T47D (cell line): ENCODE data around the gene ASAP2.
A peak's percentile ranks its signal among the peaks of the same experiment; 100 is the strongest.

ENCODE experiments used
- DNase-seq, 2 experiments: peaks; one replicate each; pipeline versions ENCODE4 v3.0.0 to v3.0.0-alpha.2; 2011 to 2012; ENCODE audit warnings: low read depth in 1 of 2, low spot score in 1 of 2
- JUND ChIP-seq: IDR thresholded peaks from 2 replicates; pipeline ENCODE4 v1.6.1; 2012; ENCODE audit warnings: low read depth
- in situ Hi-C: cut with HindIII; loops from 2 replicates; pipeline ENCODE4 v1.10.0; 2016; ENCODE audit warnings: low sequenced_read_pairs, low pct_unique_long_range_greater_than_20kb

Gene ASAP2

DNA sequence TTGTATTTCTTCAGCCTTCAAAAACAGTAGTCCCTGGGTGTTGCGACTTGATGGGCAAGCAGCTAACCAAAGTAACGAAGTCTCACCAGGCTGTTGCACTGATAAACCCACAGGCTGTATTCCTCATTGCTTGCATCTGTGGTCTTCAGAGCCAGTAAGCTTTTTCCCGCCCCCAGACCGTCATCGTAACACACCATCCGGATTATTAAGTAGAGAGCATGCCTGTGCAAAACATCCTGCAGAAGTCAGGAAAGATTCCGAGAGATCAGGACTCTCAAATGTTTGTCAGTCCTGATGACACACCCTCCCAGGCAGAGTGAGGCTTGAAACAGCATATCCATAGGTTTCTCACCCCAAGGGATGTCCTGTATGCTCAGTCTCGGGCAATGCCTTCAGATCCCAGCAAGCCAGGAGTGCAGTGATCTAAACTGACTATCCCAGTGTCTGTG lies 200.8 kb downstream of the ASAP2 start:
- DNase-seq: no peak
- in situ Hi-C loops: no loop called here
- no peak for TF ChIP-seq JUND

DNA sequence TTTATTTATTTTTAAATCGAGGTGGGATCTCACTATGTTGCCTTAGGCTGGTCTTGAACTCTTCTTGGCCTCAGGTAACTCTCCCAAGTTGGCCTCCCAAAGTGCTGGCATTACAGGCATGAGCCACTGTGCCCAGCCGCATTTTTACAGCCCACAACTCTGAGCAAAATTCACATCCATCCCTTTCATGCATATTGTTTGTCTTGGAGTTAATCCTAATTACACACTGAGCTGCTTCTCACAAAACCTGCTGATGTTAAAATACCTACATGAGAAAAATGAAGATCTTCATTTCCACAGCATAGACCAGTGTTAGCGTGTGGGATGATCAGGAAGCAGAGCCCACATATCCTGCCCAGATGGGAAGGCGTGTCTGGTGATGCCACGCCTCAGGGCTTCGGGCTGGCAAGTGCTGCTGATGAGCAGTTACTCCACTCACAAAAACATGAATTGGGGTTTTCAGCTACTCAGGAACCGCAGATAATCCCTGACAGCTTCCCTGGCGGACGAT lies 202.1 kb downstream of the ASAP2 start:
- in situ Hi-C loops: no loop called here
- TF ChIP-seq JUND: no peak
- DNase-seq: peak; percentile 19 to 78

DNA sequence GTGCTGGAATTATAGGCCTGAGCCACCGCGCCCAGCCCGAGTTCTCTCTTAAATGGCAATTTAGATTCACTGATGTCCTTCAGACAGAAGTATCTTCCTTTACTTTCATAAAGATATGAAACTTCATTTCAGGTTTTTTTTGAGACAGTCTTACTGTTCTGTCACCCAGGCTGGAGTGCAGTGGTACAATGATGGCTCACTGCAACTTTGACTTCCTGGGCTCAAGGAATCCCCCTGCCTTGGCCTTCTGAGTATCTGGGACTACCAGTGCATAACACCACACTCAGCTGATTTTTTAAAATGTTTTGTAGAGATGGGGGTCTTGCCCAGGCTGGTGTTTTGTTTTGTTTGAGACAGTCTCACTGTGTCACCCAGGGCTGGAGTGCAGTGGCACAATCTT lies 203.5 kb downstream of the ASAP2 start:
- no peak for DNase-seq
- in situ Hi-C loops: no loop called here
- no peak for TF ChIP-seq JUND

DNA sequence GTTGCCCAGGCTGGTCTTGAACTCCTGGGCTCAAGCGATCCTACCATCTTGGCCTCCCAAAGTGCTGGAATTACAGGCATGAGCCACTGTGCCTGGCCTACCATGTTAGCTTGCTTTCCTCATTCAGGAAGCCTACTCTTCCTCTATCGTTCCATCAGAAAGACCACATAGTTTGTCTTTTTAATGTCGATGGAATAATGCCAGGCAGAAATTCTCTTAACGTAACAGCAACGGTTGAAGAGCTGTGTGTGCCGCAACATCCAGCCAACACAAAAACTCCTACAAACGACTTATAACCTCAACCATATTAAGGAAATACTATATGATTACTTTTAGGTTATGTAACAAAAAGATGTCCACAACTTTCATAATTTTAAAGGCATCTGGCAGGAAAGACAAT lies 206.2 kb downstream of the ASAP2 start:
- in situ Hi-C loops: no loop called here
- DNase-seq: no peak
- no peak for TF ChIP-seq JUND

DNA sequence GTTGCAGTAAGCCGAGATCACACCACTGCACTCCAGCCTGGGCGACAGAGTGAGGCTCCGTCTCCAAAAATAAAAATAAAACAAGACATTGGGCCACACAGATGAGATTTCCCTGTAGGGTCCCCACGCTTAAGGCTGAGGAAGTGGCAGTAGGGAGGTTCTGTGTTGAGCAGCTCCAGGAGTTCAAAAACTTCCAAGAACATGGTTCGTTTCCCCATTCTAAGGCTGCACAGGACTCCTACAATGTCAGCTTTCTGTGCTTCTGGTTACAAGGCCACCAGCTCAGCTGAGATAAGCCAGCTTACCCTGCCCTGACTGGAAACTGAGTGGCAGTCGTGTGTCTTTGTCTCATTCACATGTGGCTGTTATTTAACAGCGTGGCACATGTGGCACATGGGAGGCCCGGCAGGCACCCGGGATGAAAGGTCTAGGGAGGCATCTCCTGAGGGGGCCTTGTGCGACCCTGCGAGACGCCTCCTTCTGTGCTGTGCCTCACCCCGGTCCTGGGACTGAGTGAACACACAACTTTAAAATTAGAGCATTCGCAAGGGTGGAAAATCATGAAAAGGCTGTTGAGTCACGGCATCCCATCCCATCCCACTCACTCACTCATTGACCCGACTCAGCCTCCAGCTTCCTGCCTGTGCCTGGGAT lies 209.0 kb downstream of the ASAP2 start:
- no peak for TF ChIP-seq JUND
- DNase-seq: no peak
- in situ Hi-C loops: no loop called here

DNA sequence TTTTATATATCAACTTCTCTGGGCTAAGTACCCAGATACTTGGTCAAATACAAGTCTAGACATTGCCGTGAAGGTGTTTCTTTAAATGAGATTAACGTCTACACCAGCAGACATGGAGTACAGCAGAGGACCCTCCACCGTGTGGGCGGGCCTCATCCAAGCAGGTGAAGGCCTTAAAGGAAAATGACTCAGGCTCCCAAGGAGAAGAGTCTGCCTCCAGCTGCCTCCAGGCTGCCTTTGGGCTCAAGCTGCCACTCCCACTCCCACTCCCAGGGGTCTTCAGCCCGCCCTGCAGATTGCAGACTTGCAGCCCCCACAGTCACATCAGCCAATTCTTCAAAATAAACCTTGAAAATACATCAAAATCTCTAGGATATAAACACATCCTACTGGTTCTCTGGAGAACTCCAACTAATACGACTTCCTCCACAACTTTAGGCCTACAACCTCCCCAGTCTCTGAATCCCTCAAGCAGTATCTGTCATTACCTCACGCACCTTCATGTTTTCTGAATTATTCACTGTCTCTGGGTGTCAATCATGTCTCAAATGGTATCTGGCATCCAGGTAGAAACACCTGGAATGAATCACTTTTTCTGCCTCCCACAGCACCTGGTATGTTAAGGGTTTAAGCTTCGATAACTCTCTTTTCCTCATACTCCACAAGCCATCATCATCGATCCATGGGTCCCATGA lies 209.8 kb downstream of the ASAP2 start:
- in situ Hi-C loops: no loop called here
- no peak for TF ChIP-seq JUND
- no peak for DNase-seq

DNA sequence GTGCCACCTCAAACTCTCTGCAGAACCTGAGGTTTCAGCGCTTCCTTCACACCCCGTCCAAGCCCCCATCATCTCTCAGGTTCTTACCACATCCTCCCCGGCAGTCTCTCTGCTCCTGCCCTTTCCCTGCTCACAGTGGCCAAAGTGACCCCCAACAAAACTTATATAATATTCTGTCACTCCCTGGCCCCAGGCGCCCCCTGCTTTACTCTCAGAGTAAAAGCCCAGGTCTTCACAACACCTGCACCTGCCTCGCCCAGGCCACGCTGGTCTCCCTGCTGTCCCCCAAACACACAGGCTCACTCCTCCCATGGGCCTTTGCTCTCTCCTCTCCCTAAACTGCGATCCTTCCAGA lies 210.3 kb downstream of the ASAP2 start:
- no peak for DNase-seq
- in situ Hi-C loops: no loop called here
- no peak for TF ChIP-seq JUND

DNA sequence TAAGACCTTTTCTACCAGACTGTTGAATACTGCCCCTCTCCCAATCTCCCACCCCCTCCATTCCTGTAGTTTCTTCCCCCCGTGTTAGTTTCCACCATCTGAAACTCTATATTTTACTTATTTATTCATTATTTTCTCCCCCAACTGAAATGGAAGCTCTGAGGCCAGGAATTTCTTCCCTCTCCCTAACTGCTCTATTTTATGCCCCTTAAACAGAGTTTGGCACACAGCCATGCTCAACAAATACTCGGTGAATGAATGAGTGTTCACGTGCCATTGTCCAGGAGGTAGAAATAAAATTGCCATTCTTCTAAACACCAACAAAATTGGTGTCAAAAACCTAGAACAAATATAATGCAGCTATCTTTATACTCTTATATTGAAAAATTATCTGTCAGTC lies 211.1 kb downstream of the ASAP2 start:
- in situ Hi-C loops: no loop called here
- no peak for TF ChIP-seq JUND
- DNase-seq: no peak

DNA sequence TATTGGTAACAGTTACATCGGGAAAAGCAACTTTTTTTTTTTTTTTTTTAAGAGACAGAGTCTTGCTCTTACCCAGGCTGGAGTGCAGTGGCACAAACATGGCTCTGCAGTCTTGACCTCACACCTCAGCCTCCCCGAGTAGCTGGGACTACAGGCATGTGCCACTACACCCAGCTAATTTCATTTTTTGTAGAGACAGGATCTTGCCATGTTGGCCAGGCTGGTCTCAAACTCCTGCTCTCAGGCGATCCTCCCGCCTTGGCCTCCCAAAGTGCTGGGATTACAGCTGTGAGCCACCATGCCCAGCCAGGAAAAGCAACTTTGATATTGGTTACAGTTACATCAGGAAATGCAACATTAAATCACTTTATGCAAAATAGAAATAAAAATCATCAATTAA lies 212.1 kb downstream of the ASAP2 start:
- no peak for DNase-seq
- in situ Hi-C loops: no loop called here
- TF ChIP-seq JUND: no peak

DNA sequence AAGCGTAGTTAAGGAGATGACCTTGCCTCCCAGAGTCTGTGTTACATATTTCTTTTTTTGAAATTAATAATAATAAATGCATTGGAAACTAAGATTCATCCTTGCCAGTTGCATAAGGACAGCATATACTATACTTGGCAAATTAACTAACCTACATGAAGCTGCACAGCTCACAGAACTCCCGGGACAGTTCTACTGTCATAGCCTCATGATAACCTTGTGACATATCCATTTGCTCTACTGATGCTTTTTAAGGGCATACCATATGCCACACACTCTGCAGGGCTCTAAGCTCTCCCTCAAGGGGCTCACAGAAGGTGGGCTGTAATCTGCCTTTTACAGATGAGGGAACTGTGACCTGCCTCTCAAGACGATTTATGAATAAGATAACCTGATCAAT lies 212.9 kb downstream of the ASAP2 start:
- DNase-seq: no peak
- in situ Hi-C loops: no loop called here
- TF ChIP-seq JUND: no peak

DNA sequence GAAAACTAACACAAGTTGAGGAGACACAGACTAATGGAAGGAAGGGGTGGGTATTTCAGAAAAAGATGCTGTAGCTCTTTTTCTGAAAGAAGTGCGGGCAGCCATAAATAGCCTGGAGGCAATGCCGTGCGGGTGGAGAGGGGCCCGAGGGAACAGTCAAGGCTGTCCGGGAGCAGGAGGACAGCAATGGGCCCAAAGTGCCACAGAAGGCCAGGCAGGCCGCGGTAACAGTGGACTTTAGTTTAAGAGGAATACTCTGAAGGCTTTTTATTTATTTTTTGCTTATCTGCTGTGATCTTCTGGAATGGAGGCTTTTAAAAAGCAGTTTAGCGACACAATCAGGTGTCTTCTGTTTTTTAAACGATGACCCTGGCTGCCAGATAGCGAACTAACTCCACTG lies 213.9 kb downstream of the ASAP2 start:
- TF ChIP-seq JUND: no peak
- in situ Hi-C loops: no loop called here
- no peak for DNase-seq

DNA sequence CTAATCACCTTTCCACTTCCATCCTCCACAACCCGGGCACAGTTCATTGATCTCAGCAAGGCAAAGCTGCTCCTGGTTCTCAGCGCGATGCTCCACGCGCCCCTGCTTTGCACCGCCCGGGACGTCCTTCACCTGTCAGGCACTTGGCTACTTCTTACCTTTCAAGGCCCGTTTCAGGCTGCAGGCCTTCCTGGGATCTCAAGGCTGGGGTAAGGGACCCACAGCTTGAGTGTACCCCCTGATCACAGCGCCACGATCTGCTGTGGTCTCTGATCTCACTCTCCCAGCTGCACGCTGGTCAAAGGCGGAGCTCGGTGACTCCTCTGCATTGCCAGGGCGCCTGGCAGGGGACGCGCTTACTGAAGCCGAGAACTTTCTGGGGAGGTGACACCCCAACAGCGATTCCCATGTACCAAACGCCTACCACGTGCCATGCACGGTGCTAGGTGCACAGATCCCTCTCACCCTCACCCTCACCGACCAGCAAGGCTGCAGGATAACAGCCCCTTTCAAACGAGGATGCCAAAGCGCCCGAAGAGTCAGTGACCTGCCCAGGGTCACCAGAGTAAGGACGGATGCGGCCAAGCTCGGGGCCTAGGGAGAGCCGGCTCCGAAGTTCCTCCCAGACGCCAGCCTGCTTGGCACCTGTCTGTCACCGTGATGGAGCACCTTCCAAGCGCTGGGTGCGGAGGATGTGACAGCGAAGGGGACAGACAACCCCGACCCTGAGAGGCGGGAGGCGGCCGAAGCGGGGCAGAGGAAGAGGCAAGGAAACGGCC lies 215.9 kb downstream of the ASAP2 start:
- TF ChIP-seq JUND: no peak
- in situ Hi-C loops: no loop called here
- DNase-seq: peak; percentile 18 to 31
